Measurements from ENCODE around the gene ARHGEF37. TPM values are rescaled to one million over a fixed set of nuclear protein-coding genes. Genes with fewer than 3 reads are reported as not detected.

ARHGEF37 gene
- total RNA-seq, 1 experiment from 2014 or later, result 0.42 TPM

DNA sequence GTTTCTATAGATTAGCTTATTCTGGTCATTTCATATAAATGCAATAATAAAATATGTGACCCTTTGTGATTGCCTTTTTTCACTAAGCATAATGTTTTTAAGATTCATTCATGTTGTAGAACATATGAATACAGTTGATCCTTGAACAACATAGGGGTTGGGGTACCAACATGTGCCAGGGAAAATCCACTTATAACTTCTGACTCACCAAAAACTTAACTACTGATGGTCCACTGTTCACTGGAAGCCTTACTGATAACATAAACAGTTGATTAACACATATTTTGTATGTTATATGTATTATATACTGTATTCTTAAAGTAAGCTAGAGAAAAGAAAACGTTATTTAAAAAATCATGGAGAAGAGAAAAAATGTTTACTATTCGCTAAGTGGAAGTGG lies 12.1 kb downstream of the ARHGEF37 start:
- no peaks in the 10 kb centered on the region for H3K9me3 Mint-ChIP-seq
- no peaks in the 10 kb centered on the region for H4K20me1 ChIP-seq (ENCODE audit: control insufficient read depth, insufficient read depth, insufficient read length)
- no peak overlapping the region for H3K14ac ChIP-seq (ENCODE audit: insufficient read depth, low read length)
- no peak overlapping the region for H2BK12ac ChIP-seq (ENCODE audit: insufficient read length, low read depth, low read length)
- H3K4me3 Mint-ChIP-seq, result no peak overlapping the region
- H3K27me3 Mint-ChIP-seq (ENCODE audit: low read depth), result peaks cover 3% of the 10 kb centered on the region; the same call in 1 of the 2 replicates
- H3K4me1 ChIP-seq (ENCODE audit: insufficient read depth, low read length), result peaks cover 5% of the 10 kb centered on the region; the same call in 1 of the 2 replicates
- peaks cover 4 to 6% of the 10 kb centered on the region in 2 experiments; a peak in 2 of 4 replicates for H3K4me1 Mint-ChIP-seq
- H4K91ac ChIP-seq (ENCODE audit: insufficient read length, low read depth, low read length), result no peak overlapping the region
- no peak overlapping the region for H3K9ac ChIP-seq (ENCODE audit: extremely low read depth, insufficient read length, low read length)
- H3K56ac ChIP-seq (ENCODE audit: insufficient read length, low read depth, low read length), result no peak overlapping the region
- H3K79me2 ChIP-seq (ENCODE audit: insufficient read depth, low read length), result no peaks in the 10 kb centered on the region
- no CpG with 5 or more reads among the region's 2 CpGs for WGBS (ENCODE audit: extremely low coverage, insufficient read length, low lambda C conversion rate)
- no peaks in the 10 kb centered on the region for H3K23me2 ChIP-seq (ENCODE audit: insufficient read length, low read depth, low read length, poor library complexity, severe bottlenecking)
- no peak overlapping the region for H3T11ph ChIP-seq (ENCODE audit: low read length)
- TF ChIP-seq, protein P1, sequence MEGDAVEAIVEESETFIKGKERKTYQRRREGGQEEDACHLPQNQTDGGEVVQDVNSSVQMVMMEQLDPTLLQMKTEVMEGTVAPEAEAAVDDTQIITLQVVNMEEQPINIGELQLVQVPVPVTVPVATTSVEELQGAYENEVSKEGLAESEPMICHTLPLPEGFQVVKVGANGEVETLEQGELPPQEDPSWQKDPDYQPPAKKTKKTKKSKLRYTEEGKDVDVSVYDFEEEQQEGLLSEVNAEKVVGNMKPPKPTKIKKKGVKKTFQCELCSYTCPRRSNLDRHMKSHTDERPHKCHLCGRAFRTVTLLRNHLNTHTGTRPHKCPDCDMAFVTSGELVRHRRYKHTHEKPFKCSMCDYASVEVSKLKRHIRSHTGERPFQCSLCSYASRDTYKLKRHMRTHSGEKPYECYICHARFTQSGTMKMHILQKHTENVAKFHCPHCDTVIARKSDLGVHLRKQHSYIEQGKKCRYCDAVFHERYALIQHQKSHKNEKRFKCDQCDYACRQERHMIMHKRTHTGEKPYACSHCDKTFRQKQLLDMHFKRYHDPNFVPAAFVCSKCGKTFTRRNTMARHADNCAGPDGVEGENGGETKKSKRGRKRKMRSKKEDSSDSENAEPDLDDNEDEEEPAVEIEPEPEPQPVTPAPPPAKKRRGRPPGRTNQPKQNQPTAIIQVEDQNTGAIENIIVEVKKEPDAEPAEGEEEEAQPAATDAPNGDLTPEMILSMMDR (conservative IDR thresholded peaks at IDR 0.05), result no peak
- H4K8ac ChIP-seq (replicated peaks; ENCODE audit: insufficient read length, low read depth, low read length), result no peak overlapping the region
- no peak overlapping the region for H3K23ac ChIP-seq (ENCODE audit: insufficient read length, low read depth, low read length)
- H2AFZ ChIP-seq (ENCODE audit: low read length), result no peak overlapping the region
- no peak overlapping the region for H3K27ac Mint-ChIP-seq
- H3K9me3 ChIP-seq (ENCODE audit: control insufficient read depth, low read depth, low read length), result no peaks in the 10 kb centered on the region
- no peaks in the 10 kb centered on the region for H3K79me1 ChIP-seq (ENCODE audit: insufficient read depth, low read depth, low read length, poor library complexity, severe bottlenecking)
- H3K4me2 ChIP-seq (ENCODE audit: insufficient read depth, insufficient read length, low read length), result no peak overlapping the region
- H3K4ac ChIP-seq (ENCODE audit: low read depth, low read length), result no peak overlapping the region
- no peak overlapping the region for H2BK15ac ChIP-seq (ENCODE audit: low read depth, low read length)
- no peaks in the 10 kb centered on the region for H3K36me3 Mint-ChIP-seq (ENCODE audit: insufficient read depth in 1 of 3, low read depth in 3 of 3)
- no peak for DNase-seq
- H3K18ac ChIP-seq (ENCODE audit: insufficient read length, low read depth, low read length), result no peak overlapping the region
- no peak overlapping the region for H2AK5ac ChIP-seq (ENCODE audit: insufficient read length, low read length)
- no peak overlapping the region for H2BK120ac ChIP-seq (ENCODE audit: low read depth, low read length, poor library complexity, severe bottlenecking)
- H3K27ac ChIP-seq (ENCODE audit: insufficient read length, low read depth, low read length), result no peak overlapping the region
- H4K5ac ChIP-seq (ENCODE audit: insufficient read length, low read depth, low read length), result no peak overlapping the region
- no peak overlapping the region for H2BK5ac ChIP-seq (ENCODE audit: insufficient read length, low read length)
- no peaks in the 10 kb centered on the region for H3K27me3 ChIP-seq (ENCODE audit: insufficient read depth, low read length)
- H2BK20ac ChIP-seq (ENCODE audit: low read depth, low read length, poor library complexity, severe bottlenecking), result no peak overlapping the region
